Breast epithelium (tissue), 4 donors: ENCODE results near the gene ARMC9. TPM values are rescaled to one million over a fixed set of nuclear protein-coding genes. Genes with fewer than 3 reads are reported as not detected.

Source experiments
- DNase-seq, 2 donors: peaks; one replicate each; pipeline ENCODE4 v3.0.0-alpha.2; 2019; ENCODE audit warnings: low spot score in 2 of 2
- H3K27ac ChIP-seq, 2 donors: fragments of 200-600 bp; sonication (generic) in 1 of 2; one replicate each; pipeline ENCODE4 v1.5.1; 2016 to 2019; ENCODE audit warnings: mild to moderate bottlenecking in 1 of 2
- H3K27me3 ChIP-seq, 2 donors: fragments of 200-600 bp; sonication (generic) in 1 of 2; one replicate each; pipeline versions ENCODE4 v1.5.1 to v1.6.0; 2017 to 2019; ENCODE audit warnings: control low read depth in 1 of 2, mild to moderate bottlenecking in 1 of 2
- H3K36me3 ChIP-seq: fragments of 200-600 bp; one replicate; pipeline ENCODE4 v1.5.1; 2019
- H3K4me1 ChIP-seq, 2 donors: fragments of 200-600 bp; sonication (generic); one replicate each; pipeline ENCODE4 v1.5.1; 2016 to 2019; ENCODE audit warnings: control low read depth in 1 of 2
- H3K4me3 ChIP-seq, 3 donors: fragments of 200-600 bp; sonication (generic); 1 replicate in 2 of 3; 2 replicates in 1 of 3; pipeline ENCODE4 v1.5.1; 2016 to 2019; ENCODE audit warnings: mild to moderate bottlenecking in 3 of 3, moderate library complexity in 2 of 3
- H3K9me3 ChIP-seq, 2 donors: fragments of 200-600 bp; sonication (generic) in 1 of 2; one replicate each; pipeline ENCODE4 v1.5.1; 2016 to 2019; ENCODE audit warnings: control low read depth in 1 of 2
- POLR2A ChIP-seq: fragments of 450-650 bp; IDR thresholded peaks from one replicate; pipeline ENCODE4 v1.6.1; 2016; ENCODE audit warnings: antibody characterized with exemption, mild to moderate bottlenecking, moderate library complexity
- POLR2AphosphoS5 ChIP-seq, 3 donors: sonication (generic); formaldehyde crosslinking; IDR thresholded peaks; one replicate each; pipeline ENCODE4 v1.6.1; 2017; ENCODE audit warnings: antibody characterized with exemption in 3 of 3
- intact Hi-C: fragments of 100-400 bp; cut with DNase I; formaldehyde crosslinking; loops from one replicate; pipeline ENCODE4 v1.15.1; 2023; ENCODE audit warnings: low total_unique reads
- total RNA-seq, 3 donors: library from RNA; depleted of rRNA; stranded (reverse); fragments of >200 nt; gene quantifications; one replicate each; pipeline ENCODE4 v1.1.0, GENCODE V29; 2016
- TF ChIP-seq, protein P1 (sequence below), 3 donors: fragments of 450-650 bp; IDR thresholded peaks; one replicate each; pipeline ENCODE4 v1.5.1; 2016 to 2017; ENCODE audit warnings: antibody characterized with exemption in 3 of 3, mild to moderate bottlenecking in 3 of 3, moderate library complexity in 3 of 3

ARMC9 gene
- total RNA-seq, 3 donors from 2014 or later: 4.0 to 20.8 (median 18.0) TPM

DNA sequence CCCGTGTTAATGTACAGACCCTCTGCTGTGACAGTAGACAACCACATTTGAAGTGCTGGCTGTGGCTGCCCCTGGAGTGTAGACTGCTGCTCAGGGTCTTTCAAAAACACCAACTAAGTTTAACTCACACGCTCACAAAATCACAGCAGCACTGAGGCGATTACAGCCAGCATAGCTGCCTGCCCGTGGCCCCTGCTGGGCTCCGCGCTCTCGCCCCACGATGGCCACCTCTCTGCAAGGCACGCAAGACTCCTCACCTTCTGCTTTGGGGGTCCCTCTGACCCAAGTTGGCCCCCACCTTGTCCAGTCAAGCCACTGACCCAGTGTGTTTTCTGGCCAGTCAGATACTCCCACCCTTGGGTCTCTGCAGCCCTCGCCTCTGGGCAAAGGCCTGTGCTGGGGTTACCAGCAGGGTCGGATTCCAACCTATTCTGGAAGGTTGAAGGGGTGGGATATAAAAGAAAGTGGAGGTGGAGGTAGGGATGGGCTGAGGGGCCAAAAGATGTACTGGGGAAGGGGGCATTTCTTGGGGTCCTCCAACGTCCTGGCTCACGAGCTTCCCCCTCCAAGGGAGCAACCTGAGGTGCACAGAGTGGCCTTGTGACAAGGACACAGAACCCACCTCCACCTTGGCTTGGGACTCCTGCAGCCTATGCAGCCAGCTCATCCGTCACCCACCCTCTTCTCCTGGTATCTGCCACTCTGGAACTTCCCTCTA is 194.2 kb downstream of the ARMC9 start:
- Histone ChIP-seq H3K27ac (no peak overlapping the region), H3K9me3 (no peaks in the 10 kb centered on the region), H3K36me3 (no peaks in the 10 kb centered on the region), H3K27me3 (peaks cover 3 to 7% of the 10 kb centered on the region in 2 donors), H3K4me1 (peaks cover 3 to 6% of the 10 kb centered on the region in 2 donors), H3K4me3 (no peak overlapping the region)
- DNase-seq: no peak
- TF ChIP-seq POLR2A (no peak), POLR2AphosphoS5 (IDR thresholded peaks at IDR 0.05) (no peak)
- TF ChIP-seq, protein P1, sequence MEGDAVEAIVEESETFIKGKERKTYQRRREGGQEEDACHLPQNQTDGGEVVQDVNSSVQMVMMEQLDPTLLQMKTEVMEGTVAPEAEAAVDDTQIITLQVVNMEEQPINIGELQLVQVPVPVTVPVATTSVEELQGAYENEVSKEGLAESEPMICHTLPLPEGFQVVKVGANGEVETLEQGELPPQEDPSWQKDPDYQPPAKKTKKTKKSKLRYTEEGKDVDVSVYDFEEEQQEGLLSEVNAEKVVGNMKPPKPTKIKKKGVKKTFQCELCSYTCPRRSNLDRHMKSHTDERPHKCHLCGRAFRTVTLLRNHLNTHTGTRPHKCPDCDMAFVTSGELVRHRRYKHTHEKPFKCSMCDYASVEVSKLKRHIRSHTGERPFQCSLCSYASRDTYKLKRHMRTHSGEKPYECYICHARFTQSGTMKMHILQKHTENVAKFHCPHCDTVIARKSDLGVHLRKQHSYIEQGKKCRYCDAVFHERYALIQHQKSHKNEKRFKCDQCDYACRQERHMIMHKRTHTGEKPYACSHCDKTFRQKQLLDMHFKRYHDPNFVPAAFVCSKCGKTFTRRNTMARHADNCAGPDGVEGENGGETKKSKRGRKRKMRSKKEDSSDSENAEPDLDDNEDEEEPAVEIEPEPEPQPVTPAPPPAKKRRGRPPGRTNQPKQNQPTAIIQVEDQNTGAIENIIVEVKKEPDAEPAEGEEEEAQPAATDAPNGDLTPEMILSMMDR (IDR thresholded peaks at IDR 0.05): no peak
- intact Hi-C loops: no loop called here

DNA sequence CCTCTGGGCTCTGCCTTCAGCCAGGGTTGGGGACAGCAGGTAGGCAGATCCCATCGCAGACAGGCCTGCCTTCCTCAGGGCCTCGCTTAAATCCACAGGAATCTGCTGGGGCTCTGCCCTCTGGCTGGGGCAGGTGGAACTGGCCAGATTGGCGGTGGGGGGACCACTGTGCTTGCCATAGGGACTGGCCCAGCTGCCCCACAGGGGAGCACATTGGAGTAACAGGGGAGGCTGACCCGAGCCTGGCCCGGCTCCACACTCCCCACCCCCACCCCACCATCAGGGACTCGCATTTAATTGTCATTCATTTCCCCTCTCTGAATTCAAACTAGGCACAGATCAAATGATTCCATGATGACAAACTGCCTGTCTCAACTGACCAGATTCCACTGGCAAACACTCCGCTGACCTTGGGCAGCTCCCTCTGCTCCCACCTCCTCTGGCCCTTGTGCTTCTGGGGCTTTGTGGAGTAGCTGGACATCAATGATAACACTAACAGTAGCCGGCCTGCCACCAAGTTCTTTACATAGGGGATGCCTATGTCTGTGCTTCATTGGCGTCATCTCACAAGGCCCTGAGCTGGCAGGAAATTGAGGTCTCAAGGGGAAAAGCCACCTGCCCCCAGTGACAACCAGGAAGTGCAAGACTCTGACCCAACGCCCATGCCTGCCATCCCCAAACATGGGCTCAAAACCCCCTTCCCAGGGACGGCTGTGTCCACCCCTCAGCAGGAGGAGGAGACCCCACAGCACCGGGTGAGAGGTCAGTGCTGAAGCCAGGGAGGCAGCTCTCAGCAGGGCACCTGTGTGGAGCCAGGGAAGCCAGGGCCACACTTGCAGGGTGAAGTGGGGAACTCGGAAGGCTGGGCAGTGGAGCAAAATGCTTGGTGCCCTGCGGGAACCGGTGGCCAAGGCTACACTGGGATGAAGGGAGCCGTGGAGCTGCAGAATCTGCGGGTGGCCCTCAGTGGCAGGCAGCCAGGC is 195.0 kb downstream of the ARMC9 start:
- intact Hi-C loops: no loop called here
- peak overlapping the region in 1 of 2 donors; percentile 25 for H3K27ac ChIP-seq
- peaks cover 3 to 7% of the 10 kb centered on the region in 2 donors for H3K27me3 ChIP-seq
- H3K9me3 ChIP-seq: no peaks in the 10 kb centered on the region
- peaks cover 3 to 6% of the 10 kb centered on the region in 2 donors for H3K4me1 ChIP-seq
- TF ChIP-seq POLR2A: no peak
- TF ChIP-seq, protein P1 (IDR thresholded peaks at IDR 0.05): no peak
- TF ChIP-seq POLR2AphosphoS5 (IDR thresholded peaks at IDR 0.05): no peak
- no peak for DNase-seq
- no peaks in the 10 kb centered on the region for H3K36me3 ChIP-seq
- H3K4me3 ChIP-seq: no peak overlapping the region

DNA sequence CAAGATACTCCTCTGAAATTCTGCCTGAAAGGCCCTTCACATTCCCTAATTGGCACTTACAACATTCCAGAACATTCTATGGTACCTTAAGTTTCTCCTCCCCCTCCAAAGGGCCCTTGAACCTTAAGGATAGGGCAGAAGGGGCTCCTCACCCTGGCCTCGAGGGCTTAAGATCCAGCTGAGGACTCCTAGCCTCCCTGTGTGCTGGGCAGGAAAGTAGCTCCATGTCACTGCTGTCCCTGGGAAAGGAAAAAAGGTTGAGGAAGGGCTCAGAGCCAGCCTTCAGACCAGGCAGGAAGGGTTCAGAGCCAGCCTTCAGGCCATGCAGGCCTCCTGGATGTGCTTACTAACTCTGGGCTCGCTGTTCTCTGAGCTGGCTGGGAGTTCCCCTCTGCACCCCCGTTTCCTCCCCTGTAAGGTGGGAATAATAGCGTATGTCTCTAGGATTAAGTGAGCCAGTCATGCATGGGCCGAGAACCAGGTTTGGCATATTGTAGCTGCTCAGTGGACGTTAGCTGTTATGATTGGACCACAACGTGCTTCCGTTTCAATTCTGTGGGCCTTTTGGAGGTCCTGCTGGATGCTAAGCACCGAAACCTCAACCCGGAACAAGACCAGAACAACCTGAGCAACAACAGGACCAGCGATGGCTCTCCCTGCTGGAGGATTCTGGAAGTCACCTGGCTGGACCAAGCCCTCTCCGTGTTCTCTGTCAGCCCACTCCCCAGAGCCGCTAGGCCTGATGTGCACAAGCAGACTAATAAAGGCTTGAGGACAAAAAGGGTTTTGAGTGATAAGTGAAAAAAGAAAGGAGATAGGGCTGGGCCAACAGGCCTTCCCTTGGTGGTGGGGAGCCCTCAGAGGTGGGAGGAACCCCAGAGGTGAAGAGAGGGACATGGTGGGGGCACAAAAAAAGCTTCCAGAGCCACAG is 196.0 kb downstream of the ARMC9 start:
- no peaks in the 10 kb centered on the region for H3K36me3 ChIP-seq
- TF ChIP-seq, protein P1 (IDR thresholded peaks at IDR 0.05): no peak
- TF ChIP-seq POLR2A (no peak), POLR2AphosphoS5 (IDR thresholded peaks at IDR 0.05) (no peak)
- intact Hi-C loops: no loop called here
- H3K27ac ChIP-seq: peak overlapping the region in 1 of 2 donors; percentile 25
- H3K4me1 ChIP-seq: peaks cover 3 to 6% of the 10 kb centered on the region in 2 donors
- H3K4me3 ChIP-seq: peak overlapping the region in 2 of 3 donors; percentile 69 to 86
- DNase-seq: no peak
- no peaks in the 10 kb centered on the region for H3K9me3 ChIP-seq
- H3K27me3 ChIP-seq: peaks cover 3 to 7% of the 10 kb centered on the region in 2 donors

- Histone ChIP-seq H3K27ac (peak within 1 kb of the TSS in 1 of 2 donors; percentile 27), H3K4me3 (peak within 1 kb of the TSS; percentile 40 to 86 (median 69)), H3K36me3 (no peaks in the 10 kb centered on the region), H3K27me3 (peaks cover 3 to 7% of the 10 kb centered on the region in 2 donors), H3K4me1 (peaks cover 3 to 8% of the 10 kb centered on the region in 2 donors), H3K9me3 (no peaks in the 10 kb centered on the region)
- no peak for DNase-seq
- intact Hi-C loops: no loop called here
- no peak for TF ChIP-seq POLR2AphosphoS5 (IDR thresholded peaks at IDR 0.05)
- TF ChIP-seq POLR2A: no peak
- TF ChIP-seq, protein P1 (IDR thresholded peaks at IDR 0.05): no peak
Measured at GRCh38 chr2:231395188-231396057, 197.0 kb downstream of the ARMC9 start, which contains the start of gene B3GNT7. Gene B3GNT7 (plus strand): TSS chr2:231395710. CDS start chr2:231395804, 94 bp downstream.
